Superior temporal gyrus (tissue), 1 donor: ENCODE data around the gene ACCS.

Experiments used
- DNase-seq: peaks from one replicate; pipeline ENCODE4 v3.0.0-alpha.2; 2016; ENCODE audit errors: extremely low spot score

ACCS gene

GRCh38 chr11:44085330-44085729, 19.3 kb downstream of the ACCS start:
- no peak for DNase-seq

GRCh38 chr11:44088377-44088776, 22.3 kb downstream of the ACCS start:
- DNase-seq: no peak

DNA sequence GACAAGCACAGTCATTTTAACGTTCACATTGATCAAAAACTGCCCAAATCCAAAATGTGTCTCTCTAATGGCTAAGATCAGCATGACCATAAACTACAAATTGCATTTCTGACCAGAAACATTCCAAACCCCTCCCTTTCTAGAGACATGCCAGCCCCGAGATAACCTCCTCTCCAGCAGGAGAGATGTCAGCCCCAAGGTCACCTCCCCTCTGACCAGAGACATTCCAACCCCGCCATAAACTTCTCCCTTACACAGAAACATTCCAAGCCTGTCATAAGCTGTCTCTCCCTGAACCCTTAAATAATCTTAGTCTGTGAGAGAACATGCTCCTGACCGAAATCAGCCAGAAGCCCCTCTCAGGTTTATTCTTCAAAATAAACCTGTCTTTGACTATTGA, 22.8 kb downstream of the ACCS start:
- no peak for DNase-seq

DNA sequence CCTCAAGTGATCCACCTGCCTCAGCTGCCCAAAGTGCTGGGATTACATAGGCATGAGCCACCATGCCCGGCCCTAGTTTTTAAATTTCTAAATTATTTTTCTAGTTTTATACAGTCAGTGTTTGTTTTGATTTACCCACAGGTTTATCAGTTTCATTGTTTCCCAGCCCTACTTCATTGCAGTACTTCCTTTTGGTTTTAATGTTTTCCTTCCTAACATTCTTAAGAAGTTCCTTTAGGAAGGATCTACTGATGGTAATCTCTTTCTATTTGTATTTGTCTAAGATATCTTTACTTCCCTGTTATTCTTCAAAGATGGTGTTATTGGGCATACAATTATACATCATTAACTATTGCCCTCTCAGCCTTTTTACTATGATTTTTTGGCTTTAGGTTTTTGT, 24.5 kb downstream of the ACCS start:
- no peak for DNase-seq

DNA sequence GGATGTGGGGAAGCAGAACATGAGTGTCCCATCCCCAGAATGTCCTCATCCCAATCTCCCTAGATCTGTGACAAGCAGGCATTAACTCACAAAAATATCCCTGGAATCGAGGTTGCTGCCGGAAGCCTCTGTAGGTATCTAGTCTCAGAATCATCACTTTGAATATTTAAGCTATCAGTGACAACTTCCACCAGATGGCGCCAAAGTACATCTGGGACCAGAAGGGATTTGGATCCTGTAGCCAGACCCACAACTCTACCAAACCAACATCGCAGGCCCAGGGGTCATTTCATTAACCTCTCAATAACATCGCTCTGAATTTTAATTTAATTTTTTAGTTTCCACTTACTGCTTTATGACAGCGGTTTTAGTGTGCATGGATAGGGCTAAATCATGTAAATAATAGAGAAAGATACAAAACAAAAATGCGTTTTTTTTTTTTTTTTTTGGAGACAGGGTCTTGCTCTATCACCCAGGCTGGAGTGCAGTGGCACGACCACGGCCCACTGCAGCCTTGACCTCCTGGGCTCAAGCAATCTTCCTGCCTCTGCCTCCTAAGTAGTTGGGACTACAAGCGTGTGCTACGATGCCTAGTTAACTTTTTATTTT, 28.3 kb downstream of the ACCS start:
- DNase-seq: peak; percentile 97

- peak; percentile 88 for DNase-seq
Observed at GRCh38 chr11:44095506-44096359, 29.7 kb downstream of the ACCS start, which contains the start of gene EXT2. Gene EXT2, plus strand, starts transcription at chr11:44095678. Its CDS starts 12,035 bp downstream, at chr11:44107713.

DNA sequence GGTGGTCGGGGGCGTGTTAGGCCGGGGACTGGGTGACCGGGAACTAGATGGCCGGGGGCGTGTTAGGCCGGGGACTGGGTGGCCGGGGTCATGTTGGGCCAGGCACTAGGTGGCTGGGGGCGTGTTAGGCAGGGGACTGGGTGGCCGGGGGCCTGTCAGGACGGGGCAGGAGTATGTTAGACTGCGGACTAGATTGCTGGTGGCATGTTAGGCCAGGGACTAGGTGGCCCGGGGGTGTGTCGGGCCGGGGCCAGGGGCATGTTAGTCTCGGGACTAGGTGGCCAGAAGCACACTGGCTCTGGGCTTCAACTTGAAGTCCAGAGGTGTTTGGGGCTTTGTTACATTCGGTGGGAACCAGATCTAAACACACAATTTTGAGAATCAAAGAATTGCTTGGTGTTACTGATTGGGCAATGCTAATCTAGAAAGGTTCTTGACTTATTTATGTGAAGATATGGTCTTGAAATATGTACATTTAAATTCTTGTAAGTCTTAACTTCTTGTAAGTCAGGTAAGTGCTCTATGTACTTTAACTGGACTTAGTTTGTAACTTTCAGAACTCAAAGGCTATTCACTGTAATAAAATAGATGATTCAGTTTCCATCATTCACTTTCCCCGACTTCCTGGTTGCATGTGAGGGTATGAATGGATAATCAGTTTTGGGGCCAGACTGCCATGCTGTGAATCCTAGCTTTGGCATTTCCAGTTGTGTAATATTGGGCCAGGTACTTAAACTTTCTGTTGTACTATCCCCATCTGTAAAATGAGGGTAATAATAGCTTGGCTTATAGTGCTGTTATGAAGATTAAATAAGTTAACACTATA, 30.5 kb downstream of the ACCS start:
- DNase-seq: no peak

DNA sequence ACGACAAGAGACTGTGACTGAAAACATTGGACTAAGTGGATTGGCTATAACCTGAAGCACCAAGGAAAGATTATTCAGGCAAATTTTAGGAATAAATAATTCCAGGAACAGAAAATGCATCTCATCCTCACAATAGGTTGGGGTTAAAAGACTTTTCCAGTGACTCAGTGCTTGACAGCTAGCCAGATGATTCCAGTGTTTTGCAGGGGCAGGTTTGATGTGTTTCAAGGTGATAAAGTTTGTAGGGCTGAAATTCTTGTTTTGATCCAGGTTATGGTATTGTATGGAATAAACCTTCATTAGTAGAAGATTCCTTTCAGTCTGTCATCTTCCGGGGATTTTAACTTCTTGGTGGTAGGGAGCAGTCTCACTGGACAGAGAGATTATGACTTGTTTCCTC, 31.8 kb downstream of the ACCS start:
- DNase-seq: no peak

- DNase-seq: no peak
Observed at GRCh38 chr11:44101098-44101497, 35.0 kb downstream of the ACCS start.

DNA sequence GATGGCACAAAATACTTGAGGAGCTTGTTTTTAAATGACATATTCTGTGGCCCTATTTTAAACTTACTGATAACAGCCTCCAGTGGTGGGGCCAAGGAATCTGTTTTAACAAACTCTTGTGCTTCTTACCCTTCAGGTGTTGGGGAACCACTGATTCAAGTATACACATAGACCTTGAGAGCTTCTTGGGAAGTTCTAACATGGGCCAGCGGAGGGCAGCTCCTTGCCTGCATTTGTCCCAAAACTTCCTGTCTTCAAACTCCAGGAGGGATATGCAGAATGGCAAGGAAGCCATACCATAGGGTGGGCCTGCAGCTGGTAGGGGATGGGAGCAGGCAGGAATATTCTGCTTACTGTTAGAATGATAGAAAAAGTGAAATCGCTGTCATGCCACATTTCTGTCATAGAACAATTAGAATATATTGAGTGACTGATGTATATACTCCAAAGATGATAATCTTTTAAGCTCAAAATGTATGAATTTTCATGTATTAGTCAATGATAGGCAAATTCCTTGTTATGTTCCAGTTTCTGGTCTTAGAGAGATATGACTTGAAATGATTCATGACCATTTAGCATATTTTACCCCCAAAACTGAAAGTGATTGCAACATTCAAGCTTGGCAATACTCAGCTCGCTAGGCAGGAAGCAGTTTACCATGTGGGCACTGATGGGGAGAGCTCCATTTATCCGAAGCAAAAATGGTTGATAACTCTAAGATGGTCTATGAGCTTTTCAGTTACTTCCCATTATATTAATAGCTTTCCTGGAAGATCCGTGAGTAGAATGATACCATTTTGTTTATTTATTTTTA, 38.6 kb downstream of the ACCS start:
- DNase-seq: no peak

DNA sequence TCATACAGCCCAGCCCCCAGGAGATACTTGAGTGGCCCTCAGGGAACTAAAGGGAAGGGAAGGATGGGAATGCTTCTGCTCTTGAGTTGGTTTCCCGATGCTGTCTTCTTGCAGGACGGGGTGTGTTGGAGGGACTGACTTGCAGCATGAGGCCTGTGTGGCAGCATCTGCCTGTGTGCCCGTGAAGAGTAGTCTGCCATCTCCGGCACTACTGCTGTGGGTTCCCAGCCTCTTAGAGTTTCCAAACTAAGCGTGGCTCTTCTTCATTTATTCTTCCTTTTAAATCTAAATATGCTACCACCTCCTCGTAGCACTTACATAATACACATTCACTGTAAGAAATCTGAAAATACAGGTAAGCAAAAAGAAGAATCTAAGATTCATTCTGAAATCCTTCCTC, 42.2 kb downstream of the ACCS start:
- DNase-seq: no peak

- peak; percentile 67 for DNase-seq
Observed at GRCh38 chr11:44110231-44110679, 44.2 kb downstream of the ACCS start.

- DNase-seq: peak; percentile 40
Observed at GRCh38 chr11:44112091-44112821, 46.2 kb downstream of the ACCS start.

GRCh38 chr11:44113018-44113417, 46.9 kb downstream of the ACCS start:
- no peak for DNase-seq

- DNase-seq: no peak
Observed at GRCh38 chr11:44113572-44113971, 47.5 kb downstream of the ACCS start.

DNA sequence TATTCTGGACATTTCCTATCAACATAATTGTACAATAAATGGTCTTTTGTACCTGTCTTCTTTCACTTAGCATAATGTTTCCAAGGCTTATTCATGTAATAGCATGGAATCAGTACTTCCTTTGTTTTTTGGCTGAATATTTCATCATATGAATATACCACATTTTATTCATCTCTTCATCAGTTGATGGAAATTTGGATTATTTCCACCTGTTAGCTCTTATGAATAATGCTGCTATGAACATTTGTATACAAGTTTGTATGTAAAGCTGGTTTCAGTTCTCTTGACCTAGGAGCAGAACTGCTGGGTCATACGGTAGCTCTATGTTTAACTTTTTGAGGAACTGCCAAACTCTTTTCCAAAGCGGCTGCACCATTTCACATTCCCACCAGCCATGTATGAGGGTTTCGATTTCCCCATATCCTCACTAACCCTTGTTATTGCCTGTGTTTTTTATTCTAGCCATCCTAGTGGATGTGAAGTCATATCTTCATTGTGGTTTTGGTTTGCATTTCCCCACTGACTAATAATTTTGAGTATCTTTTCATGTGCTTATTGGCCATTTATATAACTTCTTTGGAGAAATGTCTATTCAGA, 50.3 kb downstream of the ACCS start:
- DNase-seq: no peak

- no peak for DNase-seq
Observed at GRCh38 chr11:44120169-44120568, 54.1 kb downstream of the ACCS start.

GRCh38 chr11:44125598-44125997, 59.5 kb downstream of the ACCS start:
- DNase-seq: no peak

DNA sequence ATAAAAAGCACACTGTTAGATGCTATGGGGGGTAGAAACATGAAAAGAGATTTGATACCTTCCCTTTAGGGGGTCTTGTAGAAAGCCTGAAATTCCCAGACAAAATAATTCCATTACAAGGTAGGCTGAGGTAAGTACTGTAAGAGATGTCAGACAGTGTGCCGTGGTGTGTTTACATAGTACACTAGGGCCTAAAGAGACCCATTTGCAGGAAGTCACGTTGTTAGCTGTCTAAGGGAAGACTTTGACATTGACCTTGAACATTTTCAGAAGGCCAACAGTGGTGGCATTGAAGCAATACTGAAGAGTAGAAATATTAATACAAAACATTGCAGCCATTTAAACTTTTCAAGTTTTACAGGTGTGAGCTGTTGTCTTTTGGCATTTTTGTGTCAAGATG, 60.2 kb downstream of the ACCS start:
- no peak for DNase-seq

DNA sequence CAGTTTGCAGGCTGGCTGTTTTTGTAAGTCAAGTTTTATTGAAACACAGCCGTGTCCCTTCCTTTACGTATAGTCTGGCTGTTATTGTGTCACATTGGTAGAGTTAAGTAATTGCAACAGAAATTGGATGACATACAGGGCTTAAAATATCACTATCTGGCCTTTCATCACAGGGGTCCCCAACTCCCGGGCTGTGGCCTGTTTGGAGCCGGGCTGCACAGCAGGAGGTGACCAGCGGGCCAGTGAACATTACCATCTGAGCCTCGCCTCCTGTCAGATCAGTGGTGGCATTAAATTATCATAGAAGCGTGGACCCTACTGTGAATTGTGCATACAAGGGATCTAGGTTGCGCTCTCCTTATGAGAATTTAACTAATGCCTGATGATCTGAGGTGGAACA, 61.1 kb downstream of the ACCS start:
- DNase-seq: no peak
